ENCODE measurements around the gene RPP21.

DNA sequence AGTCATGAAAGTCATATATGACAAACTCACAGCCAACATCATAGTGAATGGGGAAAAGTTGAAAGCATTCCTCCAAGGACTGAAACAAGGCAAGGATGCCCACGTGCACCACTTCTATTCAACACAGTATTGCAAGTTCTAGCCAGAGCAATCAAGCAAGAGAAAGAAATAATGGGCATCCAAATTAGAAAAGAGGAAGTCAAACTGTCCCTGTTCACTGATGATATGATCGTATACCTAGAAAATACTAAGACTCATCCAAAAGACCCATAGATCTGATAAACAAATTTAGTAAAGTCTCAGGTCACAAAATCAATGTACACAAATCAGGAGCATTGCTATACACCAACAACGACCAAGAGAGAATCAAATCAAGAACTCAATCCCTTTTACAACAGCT, 41.2 kb downstream of the RPP21 start:
- TF ChIP-seq CTCF (tag by site-specific recombination; IDR thresholded peaks at IDR 0.05) = no peak
- no peak for TF ChIP-seq ZNF670 (tag by site-specific recombination; IDR thresholded peaks at IDR 0.05; ENCODE audit: low read depth)
- no peak for TF ChIP-seq ZNF146 (tag by site-specific recombination; IDR thresholded peaks at IDR 0.05)
- no peak for TF ChIP-seq ZNF529 (tag by site-specific recombination; IDR thresholded peaks at IDR 0.05; ENCODE audit: insufficient replicate concordance)
